H1 (cell line): Measurements from ENCODE around the gene PPME1. TPM values are rescaled to one million over a fixed set of nuclear protein-coding genes. Genes with fewer than 3 reads are reported as not detected.

Source experiments
- CHD1 ChIP-seq: IDR thresholded peaks from 2 replicates; pipeline ENCODE4 v1.6.1; 2012; ENCODE audit warnings: low read depth, low read length, improper control_type of control experiment
- CHD2 ChIP-seq: IDR thresholded peaks from 2 replicates; pipeline ENCODE4 v1.6.1; 2012; ENCODE audit warnings: low read length, improper control_type of control experiment
- EGR1 ChIP-seq: IDR thresholded peaks from 2 replicates; pipeline ENCODE4 v1.6.1; 2011; ENCODE audit warnings: low read depth, low read length, borderline replicate concordance
- FOSL1 ChIP-seq: IDR thresholded peaks from 2 replicates; pipeline ENCODE4 v1.6.1; 2011; ENCODE audit warnings: mild to moderate bottlenecking, low read depth, low read length, moderate library complexity; ENCODE audit not compliant: insufficient read depth
- HDAC2 ChIP-seq, 2 experiments: fragments of 300-600 bp in 1 of 2; sonication (generic) in 1 of 2; IDR thresholded peaks; 2 replicates each; pipeline ENCODE4 v1.6.1; 2011 to 2012; ENCODE audit warnings: low read depth in 2 of 2, low read length in 2 of 2, mild to moderate bottlenecking in 2 of 2, moderate library complexity in 2 of 2, borderline replicate concordance in 1 of 2, inconsistent platforms in 1 of 2
- KDM4A ChIP-seq: IDR thresholded peaks from one replicate; pipeline ENCODE4 v1.7.1; 2012; ENCODE audit warnings: low read depth, mild to moderate bottlenecking, moderate library complexity, low read length, inconsistent platforms; ENCODE audit not compliant: severe bottlenecking
- NANOG ChIP-seq: IDR thresholded peaks from 2 replicates; pipeline ENCODE4 v1.6.1; 2011; ENCODE audit warnings: low read length, low read depth, mild to moderate bottlenecking, inconsistent platforms; ENCODE audit not compliant: insufficient read depth, poor library complexity, severe bottlenecking
- NRF1 ChIP-seq: IDR thresholded peaks from 2 replicates; pipeline ENCODE4 v1.6.1; 2011; ENCODE audit warnings: mild to moderate bottlenecking, low read depth, low read length, improper control_type of control experiment
- PHF8 ChIP-seq: fragments of 200-600 bp; sonication (generic); conservative IDR thresholded peaks from 2 replicates; pipeline ENCODE4 v1.7.1; 2012; ENCODE audit warnings: low read depth, mild to moderate bottlenecking, inconsistent platforms, low read length, moderate library complexity
- POLR2AphosphoS5 ChIP-seq: IDR thresholded peaks from 2 replicates; pipeline ENCODE4 v1.6.1; 2011; ENCODE audit warnings: low read depth, low read length
- SAP30 ChIP-seq: fragments of 300-600 bp; sonication (generic); IDR thresholded peaks from 2 replicates; pipeline ENCODE4 v1.7.1; 2012; ENCODE audit warnings: low read length, moderate library complexity, mild to moderate bottlenecking, inconsistent platforms; ENCODE audit not compliant: insufficient read depth, insufficient replicate concordance
- SIN3A ChIP-seq, 2 experiments: IDR thresholded peaks in 1 of 2; conservative IDR thresholded peaks in 1 of 2; 2 replicates each; pipeline ENCODE4 v1.6.1; 2011 to 2012; ENCODE audit warnings: low read length in 2 of 2, improper control_type of control experiment in 1 of 2, low read depth in 1 of 2, mild to moderate bottlenecking in 1 of 2
- TEAD4 ChIP-seq: IDR thresholded peaks from 2 replicates; pipeline ENCODE4 v1.6.1; 2012; ENCODE audit warnings: low read depth, low read length, inconsistent platforms, mixed read lengths
- YY1 ChIP-seq: IDR thresholded peaks from 2 replicates; pipeline ENCODE4 v1.6.1; 2011; ENCODE audit warnings: low read depth, mild to moderate bottlenecking, low read length
- polyA plus RNA-seq, 7 experiments: library from polyadenylated mRNA; depleted of rRNA in 3 of 7; stranded (reverse) in 5 of 7; unstranded in 2 of 7; fragments of >200 nt in 5 of 7; fragments of 200-250 nt in 2 of 7; gene quantifications; 1 replicate in 5 of 7; 2 replicates in 1 of 7; 4 replicates in 1 of 7; pipeline versions ENCODE4 v1.2.1 to v1.2.3, GENCODE V29; 2011 to 2013; ENCODE audit warnings: missing spikeins in 2 of 7, mixed read lengths in 2 of 7
- total RNA-seq: library from RNA; stranded (reverse); fragmentation: NEBNext Ultra II Directional; extraction: Animal tissue kit (Norgen Biotek cat#: 25700); gene quantifications from 2 replicates; pipeline ENCODE4 v1.2.1, GENCODE V29; 2021
- TF ChIP-seq, protein P1 (sequence below), 3 experiments: IDR thresholded peaks; 1 replicate in 2 of 3; 2 replicates in 1 of 3; pipeline versions ENCODE4 v1.5.1 to v1.6.1; 2011; ENCODE audit warnings: low read length in 3 of 3, mild to moderate bottlenecking in 3 of 3, inconsistent platforms in 2 of 3, low read depth in 1 of 3, moderate library complexity in 1 of 3; ENCODE audit not compliant: insufficient read depth in 1 of 3; ENCODE audit errors: control extremely low read depth in 1 of 3
- TF ChIP-seq, protein P2 (sequence below): IDR thresholded peaks from 2 replicates; pipeline ENCODE4 v1.6.1; 2012; ENCODE audit warnings: inconsistent platforms
- TF ChIP-seq, protein P3 (sequence below): IDR thresholded peaks from 2 replicates; pipeline ENCODE4 v1.6.1; 2011; ENCODE audit warnings: low read depth, mild to moderate bottlenecking, low read length; ENCODE audit not compliant: insufficient read depth

PPME1 gene
- total and polyA plus RNA-seq, 2 of the 8 experiments (the other 6 are each of a cell fraction or from before 2014, with no cell fraction given) = 55.1 to 64.5 TPM

DNA sequence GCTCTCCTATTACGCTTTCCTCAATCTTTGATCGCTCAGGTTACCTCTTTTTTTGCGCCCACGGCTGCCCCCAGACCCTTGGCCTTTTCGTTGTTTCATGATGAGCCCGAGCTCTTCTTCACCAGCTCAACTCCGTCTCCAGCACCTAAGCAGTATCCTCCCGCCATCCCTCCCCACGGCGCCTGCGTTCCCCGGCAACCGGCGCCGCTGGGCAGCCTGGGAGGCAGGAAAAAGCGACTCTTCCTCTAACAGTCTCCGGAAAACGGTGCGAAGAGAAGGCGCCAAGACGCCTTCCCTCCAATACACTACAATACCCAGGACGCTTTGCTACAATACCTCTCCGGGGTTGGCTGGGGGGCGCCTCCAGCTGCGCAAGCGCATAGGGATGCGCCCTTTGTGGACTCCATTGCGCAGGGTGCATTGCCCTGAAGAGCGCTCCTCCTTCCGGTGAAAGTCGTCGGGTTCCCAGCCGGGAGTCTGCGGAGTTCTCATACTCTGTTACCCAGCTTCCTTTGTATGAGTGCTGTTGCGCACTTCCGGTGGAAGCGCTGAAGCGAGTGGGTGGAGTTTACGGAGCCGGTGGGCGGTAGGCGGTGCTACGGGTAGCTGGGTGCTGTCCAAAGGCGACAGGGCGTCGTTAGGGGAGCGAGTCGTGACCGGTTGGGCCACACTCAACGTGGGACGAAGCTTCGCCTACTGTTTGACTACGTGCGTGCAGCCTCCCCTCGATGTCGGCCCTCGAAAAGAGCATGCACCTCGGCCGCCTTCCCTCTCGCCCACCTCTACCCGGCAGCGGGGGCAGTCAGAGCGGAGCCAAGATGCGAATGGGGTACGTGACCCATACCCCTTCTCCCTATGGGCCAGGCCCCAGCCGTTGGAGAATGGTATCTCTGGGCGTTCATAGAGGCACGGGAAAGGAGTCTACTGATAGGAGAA lies at the start of gene PPME1, which contains the start of gene C2CD3 (continued):
- TF ChIP-seq, protein P1, sequence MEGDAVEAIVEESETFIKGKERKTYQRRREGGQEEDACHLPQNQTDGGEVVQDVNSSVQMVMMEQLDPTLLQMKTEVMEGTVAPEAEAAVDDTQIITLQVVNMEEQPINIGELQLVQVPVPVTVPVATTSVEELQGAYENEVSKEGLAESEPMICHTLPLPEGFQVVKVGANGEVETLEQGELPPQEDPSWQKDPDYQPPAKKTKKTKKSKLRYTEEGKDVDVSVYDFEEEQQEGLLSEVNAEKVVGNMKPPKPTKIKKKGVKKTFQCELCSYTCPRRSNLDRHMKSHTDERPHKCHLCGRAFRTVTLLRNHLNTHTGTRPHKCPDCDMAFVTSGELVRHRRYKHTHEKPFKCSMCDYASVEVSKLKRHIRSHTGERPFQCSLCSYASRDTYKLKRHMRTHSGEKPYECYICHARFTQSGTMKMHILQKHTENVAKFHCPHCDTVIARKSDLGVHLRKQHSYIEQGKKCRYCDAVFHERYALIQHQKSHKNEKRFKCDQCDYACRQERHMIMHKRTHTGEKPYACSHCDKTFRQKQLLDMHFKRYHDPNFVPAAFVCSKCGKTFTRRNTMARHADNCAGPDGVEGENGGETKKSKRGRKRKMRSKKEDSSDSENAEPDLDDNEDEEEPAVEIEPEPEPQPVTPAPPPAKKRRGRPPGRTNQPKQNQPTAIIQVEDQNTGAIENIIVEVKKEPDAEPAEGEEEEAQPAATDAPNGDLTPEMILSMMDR (IDR thresholded peaks at IDR 0.05; ENCODE audit: control extremely low read depth in 1 of 3, insufficient read depth in 1 of 3, low read depth in 1 of 3, low read length in 3 of 3) = peak; percentile 8 to 31 (median 27); a peak in 3 of 4 replicates
- TF ChIP-seq FOSL1 (no peak), CHD2 (0 out of 2 replicates have a peak, but pooled peaks have one; percentile 11), SAP30 (peak; percentile 61), YY1 (peak; percentile 85), EGR1 (peak; percentile 86), NANOG (peak; percentile 38), POLR2AphosphoS5 (peak; percentile 95), SIN3A (conservative IDR thresholded peaks at IDR 0.05 in 1 of 2, IDR thresholded peaks at IDR 0.05 in 1 of 2; ENCODE audit: low read depth in 1 of 2, low read length in 2 of 2) (peak; percentile 33 to 85; a peak in 2 of 4 replicates), TEAD4 (no peak), KDM4A (peak; percentile 64), HDAC2 (IDR thresholded peaks at IDR 0.05; ENCODE audit: borderline replicate concordance in 1 of 2, low read depth in 2 of 2, low read length in 2 of 2) (no peak; a peak in 1 of 4 replicates), CHD1 (no peak), PHF8 (peak; percentile 70), NRF1 (peak; percentile 94)
- TF ChIP-seq, protein P2, sequence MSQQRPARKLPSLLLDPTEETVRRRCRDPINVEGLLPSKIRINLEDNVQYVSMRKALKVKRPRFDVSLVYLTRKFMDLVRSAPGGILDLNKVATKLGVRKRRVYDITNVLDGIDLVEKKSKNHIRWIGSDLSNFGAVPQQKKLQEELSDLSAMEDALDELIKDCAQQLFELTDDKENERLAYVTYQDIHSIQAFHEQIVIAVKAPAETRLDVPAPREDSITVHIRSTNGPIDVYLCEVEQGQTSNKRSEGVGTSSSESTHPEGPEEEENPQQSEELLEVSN = peak; percentile 69
- TF ChIP-seq, protein P3, sequence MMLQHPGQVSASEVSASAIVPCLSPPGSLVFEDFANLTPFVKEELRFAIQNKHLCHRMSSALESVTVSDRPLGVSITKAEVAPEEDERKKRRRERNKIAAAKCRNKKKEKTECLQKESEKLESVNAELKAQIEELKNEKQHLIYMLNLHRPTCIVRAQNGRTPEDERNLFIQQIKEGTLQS = 0 out of 2 replicates have a peak, but pooled peaks have one; percentile 63
